Activated naive CD8-positive, alpha-beta T cell (primary cell): ENCODE results near the gene CMTM3.
"Not testable (repeated sequence)": the region's sequence is repeated elsewhere in the genome, so short reads cannot be mapped to it uniquely, and the experiment has no call there.

Experiments
- H3K27ac Mint-ChIP-seq: one replicate; pipeline ENCODE4 v1.8.0; 2021; ENCODE audit warnings: mixed read lengths
- H3K27me3 Mint-ChIP-seq: one replicate; pipeline ENCODE4 v1.8.0; 2021; ENCODE audit warnings: mixed read lengths
- H3K36me3 Mint-ChIP-seq: one replicate; pipeline ENCODE4 v1.8.0; 2021; ENCODE audit warnings: mixed read lengths
- H3K4me1 Mint-ChIP-seq: one replicate; pipeline ENCODE4 v1.8.0; 2021; ENCODE audit warnings: low read depth, mixed read lengths
- H3K4me3 Mint-ChIP-seq: one replicate; pipeline ENCODE4 v1.8.0; 2021; ENCODE audit warnings: mild to moderate bottlenecking, mixed read lengths
- H3K9me3 Mint-ChIP-seq: one replicate; pipeline ENCODE4 v1.8.0; 2021; ENCODE audit warnings: low read depth, mixed read lengths

CMTM3 gene

DNA sequence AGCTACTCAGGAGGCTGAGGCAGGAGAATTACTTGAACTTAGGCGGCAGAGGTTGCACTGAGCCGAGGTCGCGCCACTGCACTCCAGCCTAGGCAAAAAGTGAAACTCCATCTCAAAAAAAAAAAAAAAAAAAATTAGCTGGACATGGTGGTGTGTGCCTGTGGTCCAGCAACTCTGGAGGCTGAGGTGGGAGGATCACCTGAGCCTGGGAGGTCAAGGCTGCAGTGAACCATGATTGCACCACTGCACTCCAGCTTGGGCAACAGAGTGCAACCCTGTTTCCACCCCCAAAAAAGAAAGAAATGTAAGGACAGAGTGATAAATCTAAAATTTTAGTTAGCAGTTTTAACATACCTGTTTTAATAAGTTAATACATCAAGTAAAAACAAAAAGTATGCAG, 7.9 kb upstream of the CMTM3 start:
- H3K4me3 Mint-ChIP-seq, H3K27ac Mint-ChIP-seq, H3K36me3 Mint-ChIP-seq, H3K9me3 Mint-ChIP-seq, H3K27me3 Mint-ChIP-seq: not testable (repeated sequence)
- H3K4me1 Mint-ChIP-seq: peaks cover 30% of the 10 kb centered on the region

DNA sequence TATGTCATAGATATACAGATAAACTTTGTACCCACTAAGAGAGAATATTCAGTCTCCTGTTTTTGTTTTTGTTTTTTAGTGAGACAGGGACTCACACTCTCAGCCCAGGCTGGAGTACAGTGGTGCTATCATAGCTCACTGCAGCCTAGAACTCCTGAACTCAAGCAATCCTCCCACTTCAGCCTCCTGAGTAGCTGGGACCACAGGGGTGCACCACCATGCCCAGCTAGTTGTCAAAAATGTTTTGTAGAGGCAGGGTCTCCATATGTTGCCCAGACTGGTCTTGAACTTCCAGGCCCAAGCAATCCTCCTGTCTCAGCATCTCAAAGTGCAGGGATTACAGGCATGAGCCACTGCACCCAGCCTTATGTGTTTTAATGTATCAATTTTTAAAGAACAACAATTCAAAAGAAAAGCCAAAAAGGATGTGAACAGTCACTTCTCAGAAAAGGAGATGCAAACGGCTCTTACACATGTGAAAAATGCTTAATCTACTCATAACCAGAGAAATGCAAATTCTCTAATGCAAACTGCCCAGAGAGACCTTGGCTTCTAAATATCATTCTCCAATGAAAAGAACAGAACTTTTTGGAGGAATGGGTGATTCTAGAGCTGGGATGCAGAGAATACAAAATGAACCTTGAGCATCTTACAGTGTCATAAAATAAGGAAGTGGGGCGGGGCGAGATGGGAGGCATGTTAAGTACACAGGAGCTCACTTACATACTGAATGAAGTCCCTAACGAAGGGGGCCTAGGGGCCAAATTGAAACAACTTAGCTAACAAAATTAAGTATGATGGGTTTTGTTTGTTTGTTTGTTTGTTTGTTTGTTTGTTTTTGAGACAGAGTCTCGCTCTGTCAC, 7.3 kb upstream of the CMTM3 start:
- Mint-ChIP-seq H3K27me3 (no peaks in the 10 kb centered on the region), H3K9me3 (no peaks in the 10 kb centered on the region), H3K4me3 (no peak overlapping the region), H3K36me3 (no peaks in the 10 kb centered on the region), H3K4me1 (peaks cover 30% of the 10 kb centered on the region), H3K27ac (peak overlapping the region; percentile 13)

DNA sequence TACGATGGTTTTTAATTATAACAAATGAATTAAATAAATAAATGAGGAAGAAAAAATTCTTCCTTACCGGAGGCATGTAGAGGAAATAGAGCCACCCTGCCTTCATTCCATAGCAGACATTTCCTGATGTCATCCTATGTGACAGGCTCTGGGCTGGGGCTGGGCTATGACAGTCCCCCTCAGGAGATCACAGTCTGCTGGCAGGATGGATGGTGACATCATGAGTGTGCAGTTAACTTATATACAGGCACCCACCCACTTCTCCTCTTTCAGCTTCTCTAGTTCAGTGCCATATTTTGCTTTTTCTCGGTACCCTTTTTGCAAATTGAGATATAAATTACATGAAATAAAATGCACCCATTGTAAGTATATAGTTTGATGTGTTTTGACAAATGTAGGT, 6.4 kb upstream of the CMTM3 start:
- Mint-ChIP-seq H3K36me3 (no peaks in the 10 kb centered on the region), H3K4me3 (peak overlapping the region; percentile 8), H3K9me3 (no peaks in the 10 kb centered on the region), H3K27me3 (no peaks in the 10 kb centered on the region), H3K4me1 (peaks cover 35% of the 10 kb centered on the region), H3K27ac (peak overlapping the region; percentile 11)

DNA sequence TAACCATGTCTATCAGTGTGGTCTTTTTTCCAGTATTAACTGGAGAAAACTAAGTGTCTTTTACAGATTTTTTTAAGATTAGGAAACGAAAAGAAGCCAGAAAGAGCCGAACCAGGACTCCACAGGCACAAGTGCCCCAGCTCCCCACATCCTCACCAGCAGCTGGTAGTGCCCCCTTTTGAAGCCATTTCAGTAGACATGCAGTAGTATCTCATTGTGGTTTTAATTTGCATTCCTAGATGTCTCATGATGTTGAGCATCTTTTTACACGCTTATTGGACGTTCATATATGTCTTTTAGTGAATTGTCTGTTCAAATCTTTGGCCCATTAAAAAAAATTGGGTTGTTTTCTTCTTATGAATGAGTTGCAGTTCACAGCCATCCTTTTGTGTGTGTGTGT, 4.8 kb upstream of the CMTM3 start:
- Mint-ChIP-seq H3K36me3 (no peaks in the 10 kb centered on the region), H3K9me3 (no peaks in the 10 kb centered on the region), H3K27me3 (no peaks in the 10 kb centered on the region), H3K27ac (peak overlapping the region; percentile 58), H3K4me1 (peaks cover 41% of the 10 kb centered on the region), H3K4me3 (no peak overlapping the region)

DNA sequence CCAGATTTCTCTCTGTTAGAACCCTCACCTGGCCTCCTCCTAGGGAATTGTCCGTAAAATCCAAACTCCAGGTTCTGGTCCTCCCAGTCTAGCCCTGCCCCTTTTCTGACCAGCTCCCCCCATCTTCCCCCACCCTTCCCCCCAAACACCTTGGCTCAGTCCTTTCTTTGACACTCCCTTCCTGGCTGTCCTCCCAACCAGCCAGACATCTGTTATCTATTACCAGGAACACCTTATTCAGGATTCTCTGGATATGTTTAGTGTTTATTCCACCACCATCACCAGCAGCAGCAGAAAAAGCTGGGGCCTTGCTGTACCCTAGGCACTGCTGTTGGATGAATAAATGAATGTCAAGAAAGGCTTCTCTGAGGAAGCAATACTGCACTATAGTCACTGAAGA, 4.0 kb upstream of the CMTM3 start:
- no peaks in the 10 kb centered on the region for H3K9me3 Mint-ChIP-seq
- H3K4me1 Mint-ChIP-seq: peaks cover 41% of the 10 kb centered on the region
- H3K27me3 Mint-ChIP-seq: no peaks in the 10 kb centered on the region
- H3K4me3 Mint-ChIP-seq: no peak overlapping the region
- H3K27ac Mint-ChIP-seq: no peak overlapping the region
- H3K36me3 Mint-ChIP-seq: no peaks in the 10 kb centered on the region

DNA sequence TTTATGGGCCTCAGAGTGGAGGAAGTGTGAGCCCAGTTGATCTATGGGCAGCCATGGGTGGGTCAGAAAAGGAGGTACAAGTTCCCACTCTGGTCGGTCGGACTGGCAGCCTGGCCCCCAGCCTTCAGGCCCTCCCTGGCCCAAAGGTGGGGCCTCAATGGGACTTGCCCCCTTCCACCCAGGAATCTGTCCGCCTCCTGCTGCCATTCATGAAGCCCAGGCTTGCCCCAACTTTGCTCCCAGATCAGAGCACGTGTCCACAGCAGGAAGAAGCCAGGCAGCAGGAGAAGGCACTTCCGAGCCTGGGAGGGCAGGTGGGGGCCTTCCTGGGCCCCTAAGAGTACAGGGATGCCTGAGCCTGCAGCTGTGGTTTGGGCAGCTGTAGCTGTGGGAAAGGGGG, 3.0 kb upstream of the CMTM3 start:
- Mint-ChIP-seq H3K27ac (no peak overlapping the region), H3K4me1 (peaks cover 46% of the 10 kb centered on the region), H3K27me3 (no peaks in the 10 kb centered on the region), H3K4me3 (no peak overlapping the region), H3K36me3 (no peaks in the 10 kb centered on the region), H3K9me3 (no peaks in the 10 kb centered on the region)

DNA sequence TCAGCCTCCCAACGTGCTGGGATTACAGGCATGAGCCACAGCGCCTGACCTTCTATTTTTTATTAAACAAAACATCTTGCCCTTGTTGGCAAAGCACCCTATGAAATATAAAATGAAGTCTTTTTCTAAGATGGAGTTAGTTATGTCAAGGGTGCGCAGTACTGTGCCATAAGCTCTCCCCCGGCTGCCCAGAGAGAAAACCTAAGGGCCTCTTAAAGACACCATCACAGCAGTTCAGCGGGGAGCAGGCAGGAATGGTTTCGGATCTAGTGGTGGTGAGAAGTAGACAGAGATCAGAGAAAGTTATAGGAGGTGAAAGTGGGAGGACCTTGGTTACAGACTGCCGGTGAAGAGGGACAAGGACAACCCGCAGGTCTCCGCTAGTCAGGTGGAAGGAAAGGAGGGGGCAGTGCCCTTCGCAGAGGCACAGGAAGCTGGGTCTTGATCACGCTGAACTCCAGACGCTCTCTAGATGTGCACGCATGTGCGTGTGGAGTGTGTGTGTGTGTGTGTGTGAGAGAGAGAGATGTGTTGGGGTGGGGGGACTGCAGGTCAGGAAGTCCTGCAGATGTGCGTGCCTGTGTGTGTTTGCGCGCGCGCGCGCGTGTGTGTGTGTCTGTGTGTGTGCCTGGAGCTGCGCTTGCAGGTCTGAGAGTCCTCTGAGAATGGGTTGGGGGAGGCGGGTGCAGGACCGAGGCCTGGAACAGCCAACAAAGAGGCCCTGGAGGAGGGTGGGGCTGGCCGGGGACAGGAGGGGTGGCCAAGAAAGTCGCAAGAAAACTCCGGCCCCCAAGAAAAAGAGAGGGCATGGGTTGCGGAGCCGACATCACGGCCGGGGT, 748 bp upstream of the CMTM3 start:
- Mint-ChIP-seq H3K36me3 (no peaks in the 10 kb centered on the region), H3K27ac (peak overlapping the region; percentile 94), H3K4me3 (peak overlapping the region; percentile 89), H3K4me1 (peaks cover 43% of the 10 kb centered on the region), H3K9me3 (no peaks in the 10 kb centered on the region), H3K27me3 (no peaks in the 10 kb centered on the region)

DNA sequence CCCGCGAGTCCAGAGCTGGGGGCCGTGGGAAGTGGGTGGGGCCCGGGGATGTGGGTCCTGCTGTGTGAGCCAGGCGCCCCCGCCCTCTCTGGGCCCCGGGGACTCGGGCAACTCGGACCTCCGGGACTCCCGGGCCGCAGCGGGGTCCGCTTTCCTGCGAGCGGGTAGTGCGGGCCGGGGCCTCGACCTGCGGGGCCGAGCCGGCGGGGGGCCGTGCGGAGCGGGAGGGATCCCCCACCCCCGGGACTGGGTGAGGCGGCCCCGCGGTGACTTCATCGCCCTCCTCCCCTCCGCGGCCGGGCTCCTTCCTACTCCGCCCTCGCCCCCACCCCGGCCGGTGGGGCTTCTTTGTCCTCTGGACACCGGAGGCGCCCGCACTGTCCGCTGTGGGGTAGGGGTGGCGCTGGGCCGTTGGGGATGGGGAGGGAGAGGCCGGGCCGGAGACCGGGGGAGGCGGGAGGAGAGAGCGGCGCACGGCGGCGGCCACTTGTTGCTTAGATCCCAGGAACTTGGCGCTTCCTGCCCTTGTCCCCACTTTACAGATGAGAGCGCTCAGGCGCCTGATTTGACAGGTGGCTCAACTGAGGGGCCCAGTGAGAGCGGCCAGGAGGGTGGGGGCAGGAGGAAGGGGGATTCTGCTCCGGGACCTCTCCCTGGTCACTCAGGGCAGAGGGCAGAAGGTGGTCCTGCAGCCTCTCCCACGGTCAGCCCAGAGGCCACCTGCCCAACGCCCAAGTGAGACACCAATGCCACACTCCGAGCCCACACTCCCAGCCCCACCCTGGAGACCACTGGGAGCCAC, 874 bp downstream of the CMTM3 start:
- H3K27me3 Mint-ChIP-seq: no peaks in the 10 kb centered on the region
- no peaks in the 10 kb centered on the region for H3K36me3 Mint-ChIP-seq
- H3K4me3 Mint-ChIP-seq: peak overlapping the region; percentile 80
- peaks cover 33% of the 10 kb centered on the region for H3K4me1 Mint-ChIP-seq
- H3K9me3 Mint-ChIP-seq: no peaks in the 10 kb centered on the region
- no peak overlapping the region for H3K27ac Mint-ChIP-seq

DNA sequence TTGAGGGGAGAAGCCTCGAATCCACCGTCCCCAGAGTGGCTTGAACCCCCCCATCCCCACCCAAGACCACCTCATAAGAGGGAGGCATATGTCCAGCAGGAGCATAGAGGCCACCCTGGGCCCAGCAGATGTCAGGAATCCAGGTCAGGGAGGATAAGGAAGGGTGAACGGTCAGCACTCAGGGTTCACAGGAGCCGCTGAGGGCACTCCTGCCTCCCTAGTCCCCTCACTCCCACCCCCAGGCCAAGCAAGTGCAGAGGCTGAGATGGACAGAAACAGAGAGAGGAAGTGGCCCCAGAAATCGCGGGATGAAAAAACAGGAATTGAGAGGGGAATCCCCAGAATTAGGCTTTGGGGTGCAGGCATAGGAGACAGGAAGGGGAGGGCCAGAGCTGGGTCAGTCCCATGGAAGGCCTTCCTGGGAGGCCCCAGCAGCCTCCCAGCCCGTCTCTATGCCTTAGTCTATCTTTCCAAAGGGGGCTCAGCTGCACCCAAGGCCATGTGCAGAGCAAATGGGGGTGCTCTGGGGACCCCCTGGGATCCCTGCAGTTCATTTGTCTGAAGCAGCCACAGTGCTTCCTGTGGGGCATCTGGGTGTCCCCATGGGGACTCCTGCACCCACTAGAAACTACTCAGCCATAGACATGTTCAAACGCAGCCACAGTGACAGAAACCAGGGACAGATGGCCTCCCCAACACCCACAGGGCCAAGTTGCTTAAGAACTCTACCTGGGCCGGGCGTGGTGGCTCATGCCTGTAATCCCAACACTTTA, 1.7 kb downstream of the CMTM3 start:
- Mint-ChIP-seq H3K27ac (peak overlapping the region; percentile 70), H3K36me3 (no peaks in the 10 kb centered on the region), H3K4me3 (peak overlapping the region; percentile 80), H3K9me3 (no peaks in the 10 kb centered on the region), H3K4me1 (peaks cover 30% of the 10 kb centered on the region), H3K27me3 (no peaks in the 10 kb centered on the region)

DNA sequence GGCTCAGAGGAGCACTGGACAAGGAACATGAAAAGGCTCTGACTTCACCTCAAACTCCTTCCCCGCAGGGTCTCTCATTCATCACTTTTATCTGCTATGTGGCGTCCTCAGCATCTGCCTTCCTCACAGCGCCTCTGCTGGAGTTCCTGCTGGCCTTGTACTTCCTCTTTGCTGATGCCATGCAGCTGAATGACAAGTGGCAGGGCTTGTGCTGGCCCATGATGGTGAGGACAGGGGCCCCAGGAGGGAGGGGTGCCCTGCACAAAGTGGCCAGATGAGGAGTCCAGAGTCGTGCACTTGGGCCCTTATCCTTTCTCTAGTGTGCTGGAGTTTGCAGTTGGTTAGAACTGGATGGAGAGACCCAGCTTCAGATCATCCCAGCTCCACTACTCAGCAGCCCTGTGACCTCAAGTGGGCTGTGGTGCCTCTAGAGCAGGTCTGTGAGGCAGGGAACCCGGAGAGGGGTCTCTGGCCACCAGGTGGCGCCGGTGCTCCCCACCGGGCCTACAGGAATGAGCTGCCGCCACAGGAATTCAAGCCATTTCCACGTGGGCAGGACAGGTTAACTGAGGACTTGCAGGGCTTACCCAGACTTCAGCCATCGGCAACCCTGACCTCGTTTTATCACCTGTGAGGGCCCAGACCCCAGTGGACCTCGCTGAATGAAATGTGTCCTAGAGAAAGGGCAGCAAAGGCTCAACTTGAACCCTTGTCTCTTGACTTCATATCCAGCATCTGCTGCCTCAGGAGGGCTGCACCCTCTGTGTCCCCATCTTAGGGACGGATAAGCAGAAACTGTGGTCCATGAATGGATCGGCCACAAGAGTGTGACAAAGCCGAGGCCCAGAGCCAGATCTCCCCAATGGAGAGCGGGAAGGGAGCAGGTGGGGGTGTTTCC, 4.0 kb downstream of the CMTM3 start:
- peak overlapping the region; percentile 42 for H3K4me3 Mint-ChIP-seq
- H3K9me3 Mint-ChIP-seq: no peaks in the 10 kb centered on the region
- no peaks in the 10 kb centered on the region for H3K36me3 Mint-ChIP-seq
- H3K27ac Mint-ChIP-seq: peak overlapping the region; percentile 50
- H3K27me3 Mint-ChIP-seq: no peaks in the 10 kb centered on the region
- H3K4me1 Mint-ChIP-seq: peaks cover 24% of the 10 kb centered on the region

DNA sequence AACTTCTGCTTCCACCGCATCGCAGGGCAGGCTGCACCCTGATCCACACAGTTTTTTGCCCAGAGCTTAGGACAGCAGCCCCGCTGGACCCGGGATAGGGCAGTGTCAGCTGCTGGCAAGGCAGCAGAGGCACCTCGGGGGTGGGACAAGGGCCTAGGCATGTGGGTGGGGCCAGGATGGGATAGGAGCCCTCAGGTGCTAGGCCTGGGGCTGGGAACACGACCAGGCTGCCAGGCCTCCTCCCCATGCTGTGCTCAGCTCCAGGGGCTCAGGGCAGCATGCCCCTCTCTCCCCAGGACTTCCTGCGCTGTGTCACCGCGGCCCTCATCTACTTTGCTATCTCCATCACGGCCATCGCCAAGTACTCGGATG, 4.6 kb downstream of the CMTM3 start:
- Mint-ChIP-seq H3K27ac (no peak overlapping the region), H3K27me3 (no peaks in the 10 kb centered on the region), H3K4me1 (peaks cover 19% of the 10 kb centered on the region), H3K36me3 (no peaks in the 10 kb centered on the region), H3K4me3 (no peak overlapping the region), H3K9me3 (no peaks in the 10 kb centered on the region)

DNA sequence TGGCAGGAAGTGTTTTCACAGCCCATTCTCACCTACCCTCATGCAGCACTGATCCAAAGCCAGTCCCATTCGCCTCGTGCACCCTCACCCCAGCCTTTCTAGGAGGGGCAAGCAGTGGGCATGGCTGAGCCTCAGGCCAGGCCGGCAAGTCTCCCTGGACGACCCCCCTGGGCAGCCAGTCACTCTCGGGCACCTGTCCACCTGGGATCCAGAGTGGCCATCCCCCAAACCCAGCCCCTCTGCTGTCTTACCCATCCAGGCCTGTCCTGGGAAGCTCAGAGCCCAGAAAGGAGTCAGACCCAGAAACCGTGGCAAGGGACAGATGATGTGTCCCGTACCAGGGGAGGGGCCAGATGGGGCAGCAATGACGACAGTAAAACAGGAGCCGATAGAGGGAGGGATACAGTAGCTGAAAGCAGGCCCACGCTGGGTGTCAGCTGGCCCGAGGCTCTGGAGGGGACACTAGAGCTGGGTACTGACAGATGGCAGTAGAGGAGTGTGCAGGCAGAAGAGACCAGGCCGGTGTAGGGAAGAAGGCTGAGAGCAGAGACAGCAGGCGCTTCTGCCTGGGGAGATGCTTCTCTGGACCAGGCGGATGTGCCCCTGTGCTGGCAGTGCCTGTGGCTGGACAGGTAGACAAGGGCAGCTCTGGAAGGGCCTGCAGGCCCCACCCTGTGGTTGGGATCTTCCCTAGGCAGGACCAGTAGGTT, 5.8 kb downstream of the CMTM3 start:
- Mint-ChIP-seq H3K36me3 (no peaks in the 10 kb centered on the region), H3K4me1 (peaks cover 19% of the 10 kb centered on the region), H3K27ac (peak overlapping the region; percentile 34), H3K27me3 (no peaks in the 10 kb centered on the region), H3K4me3 (no peak overlapping the region), H3K9me3 (no peaks in the 10 kb centered on the region)

DNA sequence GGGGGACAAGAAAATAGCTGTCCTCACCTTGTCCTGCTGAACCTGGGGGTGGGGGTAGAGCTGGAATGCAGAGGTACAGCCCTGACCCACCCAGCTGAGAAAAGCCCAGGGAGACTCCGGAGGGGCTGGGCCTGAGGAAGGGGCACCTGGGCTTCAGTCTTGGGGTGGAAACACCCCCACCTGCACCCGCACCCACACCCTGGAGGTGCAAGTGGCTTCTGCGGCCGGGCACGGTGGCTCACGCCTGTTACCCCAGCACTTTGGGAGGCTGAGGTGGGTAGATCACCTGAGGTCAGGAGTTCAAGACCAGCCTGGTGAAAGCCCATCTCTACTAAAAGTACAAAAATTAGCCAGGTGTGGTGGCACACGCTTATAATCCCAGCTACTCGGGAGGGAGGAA, 7.4 kb downstream of the CMTM3 start:
- H3K9me3 Mint-ChIP-seq, H3K36me3 Mint-ChIP-seq, H3K27ac Mint-ChIP-seq, H3K4me3 Mint-ChIP-seq, H3K27me3 Mint-ChIP-seq: not testable (repeated sequence)
- H3K4me1 Mint-ChIP-seq: peaks cover 13% of the 10 kb centered on the region
